ENCODE data around the gene RELN.

DNA sequence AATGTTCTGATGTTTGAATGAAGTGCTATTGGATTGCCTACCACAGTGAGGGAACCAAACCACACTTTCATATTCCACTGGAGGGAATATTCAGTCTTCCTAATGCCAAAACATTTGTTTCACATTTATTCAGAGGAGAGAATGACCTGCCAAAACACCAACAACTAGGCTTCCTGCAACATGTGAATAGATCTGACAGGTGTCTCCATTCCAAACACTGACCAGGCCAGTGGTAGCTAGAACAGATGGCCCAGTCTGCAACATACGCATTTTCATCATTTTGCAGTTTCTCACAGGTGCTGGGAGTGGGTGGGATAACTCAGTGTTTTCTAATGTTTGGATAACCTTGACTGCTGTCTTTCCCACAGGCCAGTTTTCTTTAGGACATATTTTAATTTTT lies 110.0 kb downstream of the RELN start:
- no peak for TF ChIP-seq HIVEP1 (CRISPR knock-in tag; IDR thresholded peaks at IDR 0.05)
- TF ChIP-seq DPF2 (IDR thresholded peaks at IDR 0.05) = no peak
- TF ChIP-seq POLR2AphosphoS2 (IDR thresholded peaks at IDR 0.05; ENCODE audit: low read length) = no peak
- no peak for TF ChIP-seq ZNF24 (IDR thresholded peaks at IDR 0.05)
- TF ChIP-seq, protein P1, sequence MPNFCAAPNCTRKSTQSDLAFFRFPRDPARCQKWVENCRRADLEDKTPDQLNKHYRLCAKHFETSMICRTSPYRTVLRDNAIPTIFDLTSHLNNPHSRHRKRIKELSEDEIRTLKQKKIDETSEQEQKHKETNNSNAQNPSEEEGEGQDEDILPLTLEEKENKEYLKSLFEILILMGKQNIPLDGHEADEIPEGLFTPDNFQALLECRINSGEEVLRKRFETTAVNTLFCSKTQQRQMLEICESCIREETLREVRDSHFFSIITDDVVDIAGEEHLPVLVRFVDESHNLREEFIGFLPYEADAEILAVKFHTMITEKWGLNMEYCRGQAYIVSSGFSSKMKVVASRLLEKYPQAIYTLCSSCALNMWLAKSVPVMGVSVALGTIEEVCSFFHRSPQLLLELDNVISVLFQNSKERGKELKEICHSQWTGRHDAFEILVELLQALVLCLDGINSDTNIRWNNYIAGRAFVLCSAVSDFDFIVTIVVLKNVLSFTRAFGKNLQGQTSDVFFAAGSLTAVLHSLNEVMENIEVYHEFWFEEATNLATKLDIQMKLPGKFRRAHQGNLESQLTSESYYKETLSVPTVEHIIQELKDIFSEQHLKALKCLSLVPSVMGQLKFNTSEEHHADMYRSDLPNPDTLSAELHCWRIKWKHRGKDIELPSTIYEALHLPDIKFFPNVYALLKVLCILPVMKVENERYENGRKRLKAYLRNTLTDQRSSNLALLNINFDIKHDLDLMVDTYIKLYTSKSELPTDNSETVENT (CRISPR knock-in tag; IDR thresholded peaks at IDR 0.05) = no peak
- TF ChIP-seq, protein P2, sequence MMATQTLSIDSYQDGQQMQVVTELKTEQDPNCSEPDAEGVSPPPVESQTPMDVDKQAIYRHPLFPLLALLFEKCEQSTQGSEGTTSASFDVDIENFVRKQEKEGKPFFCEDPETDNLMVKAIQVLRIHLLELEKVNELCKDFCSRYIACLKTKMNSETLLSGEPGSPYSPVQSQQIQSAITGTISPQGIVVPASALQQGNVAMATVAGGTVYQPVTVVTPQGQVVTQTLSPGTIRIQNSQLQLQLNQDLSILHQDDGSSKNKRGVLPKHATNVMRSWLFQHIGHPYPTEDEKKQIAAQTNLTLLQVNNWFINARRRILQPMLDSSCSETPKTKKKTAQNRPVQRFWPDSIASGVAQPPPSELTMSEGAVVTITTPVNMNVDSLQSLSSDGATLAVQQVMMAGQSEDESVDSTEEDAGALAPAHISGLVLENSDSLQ (IDR thresholded peaks at IDR 0.05) = no peak
